Suprapubic skin (tissue), 4 donors: Measurements from ENCODE around the gene JMJD1C. TPM values are rescaled to one million over a fixed set of nuclear protein-coding genes. Genes with fewer than 3 reads are reported as not detected.

Experiments used
- DNase-seq, 2 donors: peaks; one replicate each; pipeline ENCODE4 v3.0.0-alpha.2; 2019; ENCODE audit warnings: low spot score in 2 of 2
- H3K27ac ChIP-seq: fragments of 200-600 bp; sonication (generic); one replicate; pipeline ENCODE4 v1.5.1; 2019
- H3K27me3 ChIP-seq: fragments of 200-600 bp; sonication (generic); one replicate; pipeline ENCODE4 v1.5.1; 2019
- H3K36me3 ChIP-seq: fragments of 200-600 bp; sonication (generic); one replicate; pipeline ENCODE4 v1.5.1; 2019
- H3K4me1 ChIP-seq: fragments of 200-600 bp; sonication (generic); one replicate; pipeline ENCODE4 v1.5.1; 2019
- H3K4me3 ChIP-seq: fragments of 200-600 bp; sonication (generic); one replicate; pipeline ENCODE4 v1.5.1; 2019; ENCODE audit warnings: mild to moderate bottlenecking
- H3K9me3 ChIP-seq: fragments of 200-600 bp; sonication (generic); one replicate; pipeline ENCODE4 v1.5.1; 2019
- EP300 ChIP-seq: sonication (generic); formaldehyde crosslinking; IDR thresholded peaks from one replicate; pipeline ENCODE4 v1.6.1; 2017; ENCODE audit warnings: antibody characterized with exemption
- POLR2A ChIP-seq, 2 donors: fragments of 450-650 bp; IDR thresholded peaks; one replicate each; pipeline ENCODE4 v1.6.1; 2017; ENCODE audit warnings: antibody characterized with exemption in 2 of 2, mild to moderate bottlenecking in 2 of 2, moderate library complexity in 2 of 2
- POLR2AphosphoS5 ChIP-seq, 3 donors: sonication (generic); formaldehyde crosslinking; IDR thresholded peaks; one replicate each; pipeline ENCODE4 v1.6.1; 2017; ENCODE audit warnings: antibody characterized with exemption in 3 of 3
- WGBS: methylation state at CpG from one replicate; pipeline ENCODE4 v1.1.5; 2018; 5-methylcytosine and 5-hydroxymethylcytosine counted together
- total RNA-seq, 4 donors: library from RNA; depleted of rRNA; stranded (reverse); fragments of >200 nt; gene quantifications; one replicate each; pipeline ENCODE4 v1.1.0, GENCODE V29; 2016
- TF ChIP-seq, protein P1 (sequence below), 2 donors: fragments of 200-600 bp in 1 of 2; fragments of 450-650 bp in 1 of 2; sonication (generic) in 1 of 2; IDR thresholded peaks; one replicate each; pipeline ENCODE4 v1.5.1; 2016 to 2019; ENCODE audit warnings: antibody characterized with exemption in 2 of 2, mild to moderate bottlenecking in 1 of 2, moderate library complexity in 1 of 2

Gene JMJD1C
- total RNA-seq, 4 donors from 2014 or later: 78.6 to 127 (median 97.5) TPM

DNA sequence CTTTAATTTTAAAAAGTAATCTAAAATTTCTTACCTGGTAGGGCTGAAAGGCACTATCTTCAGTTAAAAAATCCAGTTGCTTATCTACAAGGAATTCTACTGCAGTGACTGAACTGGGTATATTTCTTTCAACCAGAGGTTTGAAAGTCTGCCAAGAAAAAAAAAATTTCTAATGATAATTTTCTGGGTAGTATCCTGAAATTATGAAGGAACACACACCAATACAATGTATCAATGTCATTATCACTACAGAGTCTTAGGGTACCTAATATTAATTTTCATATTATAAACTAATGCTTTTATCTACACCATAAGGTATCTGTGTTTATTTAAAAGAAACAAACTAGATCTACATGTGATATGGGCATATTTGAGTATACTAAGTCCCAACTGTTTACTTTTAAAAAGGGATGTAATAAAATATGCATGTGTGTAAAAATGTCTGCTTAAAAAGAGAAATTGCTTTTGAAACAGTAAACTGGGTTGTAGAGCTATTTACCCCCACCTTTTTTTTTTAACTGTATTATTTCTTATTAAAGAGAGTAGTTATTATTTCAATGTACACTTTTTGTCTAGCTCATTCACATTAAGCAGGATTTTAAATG is 201.1 kb downstream of the JMJD1C start:
- no peak for TF ChIP-seq EP300
- no peak for TF ChIP-seq POLR2AphosphoS5 (IDR thresholded peaks at IDR 0.05)
- no peak for TF ChIP-seq POLR2A (IDR thresholded peaks at IDR 0.05)
- TF ChIP-seq, protein P1, sequence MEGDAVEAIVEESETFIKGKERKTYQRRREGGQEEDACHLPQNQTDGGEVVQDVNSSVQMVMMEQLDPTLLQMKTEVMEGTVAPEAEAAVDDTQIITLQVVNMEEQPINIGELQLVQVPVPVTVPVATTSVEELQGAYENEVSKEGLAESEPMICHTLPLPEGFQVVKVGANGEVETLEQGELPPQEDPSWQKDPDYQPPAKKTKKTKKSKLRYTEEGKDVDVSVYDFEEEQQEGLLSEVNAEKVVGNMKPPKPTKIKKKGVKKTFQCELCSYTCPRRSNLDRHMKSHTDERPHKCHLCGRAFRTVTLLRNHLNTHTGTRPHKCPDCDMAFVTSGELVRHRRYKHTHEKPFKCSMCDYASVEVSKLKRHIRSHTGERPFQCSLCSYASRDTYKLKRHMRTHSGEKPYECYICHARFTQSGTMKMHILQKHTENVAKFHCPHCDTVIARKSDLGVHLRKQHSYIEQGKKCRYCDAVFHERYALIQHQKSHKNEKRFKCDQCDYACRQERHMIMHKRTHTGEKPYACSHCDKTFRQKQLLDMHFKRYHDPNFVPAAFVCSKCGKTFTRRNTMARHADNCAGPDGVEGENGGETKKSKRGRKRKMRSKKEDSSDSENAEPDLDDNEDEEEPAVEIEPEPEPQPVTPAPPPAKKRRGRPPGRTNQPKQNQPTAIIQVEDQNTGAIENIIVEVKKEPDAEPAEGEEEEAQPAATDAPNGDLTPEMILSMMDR (IDR thresholded peaks at IDR 0.05): no peak
- H3K27ac ChIP-seq: peak overlapping the region; percentile 92
- no peaks in the 10 kb centered on the region for H3K9me3 ChIP-seq
- no peaks in the 10 kb centered on the region for H3K27me3 ChIP-seq
- H3K36me3 ChIP-seq: no peaks in the 10 kb centered on the region
- DNase-seq: no peak
- H3K4me1 ChIP-seq: peaks cover 61% of the 10 kb centered on the region
- H3K4me3 ChIP-seq: peak overlapping the region; percentile 51

DNA sequence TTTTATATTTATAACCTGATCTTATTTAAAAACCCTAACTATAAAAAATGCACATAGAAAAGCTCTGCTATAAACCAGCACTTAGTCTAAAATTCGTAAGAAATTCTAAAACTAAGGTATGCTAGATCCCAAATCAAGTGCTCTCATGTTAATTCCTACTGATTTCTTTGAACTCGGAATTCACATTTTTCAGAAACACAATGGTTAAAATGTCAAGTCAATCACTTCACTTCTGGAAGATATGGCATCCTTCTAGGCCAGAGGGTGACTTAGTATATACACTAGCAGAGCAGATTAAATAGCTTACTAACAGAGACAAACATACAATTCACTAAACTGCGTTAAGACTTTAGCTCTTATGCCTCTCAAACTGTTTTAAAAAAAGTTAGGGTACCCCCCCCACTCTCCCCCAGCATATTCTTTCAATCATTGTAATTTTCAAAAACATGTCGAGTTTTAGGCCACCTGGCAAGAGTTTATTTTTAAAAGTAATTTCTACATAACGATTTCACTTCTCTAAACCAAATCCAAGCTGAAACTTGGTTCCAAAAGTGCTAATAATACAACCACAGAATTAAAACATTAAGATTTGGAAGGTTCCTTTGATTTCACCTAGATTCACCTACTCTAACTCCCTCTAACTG is 203.2 kb downstream of the JMJD1C start:
- H3K4me1 ChIP-seq: peaks cover 74% of the 10 kb centered on the region

GRCh38 chr10:63261496-63261895 is 204.3 kb downstream of the JMJD1C start:
- H3K36me3 ChIP-seq: no peaks in the 10 kb centered on the region
- H3K4me3 ChIP-seq: no peak overlapping the region
- no peak overlapping the region for H3K27ac ChIP-seq
- TF ChIP-seq POLR2A (IDR thresholded peaks at IDR 0.05) (no peak), POLR2AphosphoS5 (IDR thresholded peaks at IDR 0.05) (no peak), EP300 (no peak)
- TF ChIP-seq, protein P1 (IDR thresholded peaks at IDR 0.05): no peak
- no peak for DNase-seq
- peaks cover 84% of the 10 kb centered on the region for H3K4me1 ChIP-seq
- H3K9me3 ChIP-seq: no peaks in the 10 kb centered on the region
- 84% methylated on average over 3 of the region's 3 CpGs for WGBS
- H3K27me3 ChIP-seq: no peaks in the 10 kb centered on the region

More for the DNA sequence above, 203.2 kb downstream of the JMJD1C start:
- 69% methylated on average over 5 of the region's 5 CpGs for WGBS
- Histone ChIP-seq H3K27me3 (no peaks in the 10 kb centered on the region), H3K9me3 (no peaks in the 10 kb centered on the region), H3K36me3 (no peaks in the 10 kb centered on the region), H3K4me3 (no peak overlapping the region), H3K27ac (peak overlapping the region; percentile 14)
- DNase-seq: no peak
- TF ChIP-seq EP300: no peak
- TF ChIP-seq, protein P1 (IDR thresholded peaks at IDR 0.05): no peak
- no peak for TF ChIP-seq POLR2AphosphoS5 (IDR thresholded peaks at IDR 0.05)
- no peak for TF ChIP-seq POLR2A (IDR thresholded peaks at IDR 0.05)

- H3K36me3 ChIP-seq: no peaks in the 10 kb centered on the region
- H3K4me3 ChIP-seq: no peak overlapping the region
- H3K9me3 ChIP-seq: no peaks in the 10 kb centered on the region
- DNase-seq: no peak
- no peak overlapping the region for H3K27ac ChIP-seq
- H3K4me1 ChIP-seq: peaks cover 86% of the 10 kb centered on the region
- TF ChIP-seq POLR2AphosphoS5 (IDR thresholded peaks at IDR 0.05): no peak
- no peak for TF ChIP-seq EP300
- TF ChIP-seq, protein P1 (IDR thresholded peaks at IDR 0.05): no peak
- no peak for TF ChIP-seq POLR2A (IDR thresholded peaks at IDR 0.05)
- no peaks in the 10 kb centered on the region for H3K27me3 ChIP-seq
- WGBS: 75% methylated on average over 3 of the region's 3 CpGs
Measured at GRCh38 chr10:63260860-63261251, 204.9 kb downstream of the JMJD1C start.

DNA sequence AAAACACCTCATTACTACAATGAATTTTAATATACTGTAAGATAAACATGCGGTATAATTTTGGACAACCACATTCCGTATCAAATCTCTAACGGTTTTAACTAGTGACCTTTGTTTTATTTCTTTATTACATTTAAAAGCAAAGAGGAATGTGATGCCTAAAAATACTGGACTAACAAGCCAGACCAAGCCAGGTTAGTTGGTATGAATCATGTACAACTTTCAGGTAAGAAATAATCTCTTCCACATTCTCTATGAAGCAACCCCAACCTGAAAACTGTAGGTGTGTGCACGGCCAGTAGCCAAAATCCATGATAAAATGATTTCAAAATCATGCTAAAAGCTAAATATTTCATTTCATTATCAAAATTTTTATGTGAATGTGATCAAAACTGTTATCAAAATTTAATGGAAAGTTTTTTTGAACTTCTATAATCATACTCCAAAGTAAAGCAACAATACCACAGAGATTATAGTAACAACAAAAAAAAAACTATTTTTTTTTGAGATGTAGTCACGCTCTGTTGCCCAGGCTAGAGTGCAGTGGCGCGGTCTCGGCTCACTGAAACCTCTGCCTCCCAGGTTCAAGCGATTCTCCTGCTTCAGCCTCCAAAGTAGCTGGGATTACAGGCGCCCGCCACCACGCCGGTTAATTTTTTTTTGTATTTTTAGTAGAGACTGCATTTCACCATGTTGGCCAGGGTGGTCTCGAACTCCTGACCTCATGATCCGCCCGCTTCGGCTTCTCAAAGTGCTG is 205.5 kb downstream of the JMJD1C start:
- 93% methylated on average over 17 of the region's 17 CpGs for WGBS
- no peak overlapping the region for H3K27ac ChIP-seq
- TF ChIP-seq POLR2AphosphoS5 (IDR thresholded peaks at IDR 0.05): no peak
- TF ChIP-seq EP300: no peak
- TF ChIP-seq POLR2A (IDR thresholded peaks at IDR 0.05): no peak
- TF ChIP-seq, protein P1 (IDR thresholded peaks at IDR 0.05): no peak
- no peaks in the 10 kb centered on the region for H3K27me3 ChIP-seq
- no peak overlapping the region for H3K4me3 ChIP-seq
- H3K9me3 ChIP-seq: no peaks in the 10 kb centered on the region
- peaks cover 88% of the 10 kb centered on the region for H3K4me1 ChIP-seq
- no peaks in the 10 kb centered on the region for H3K36me3 ChIP-seq
- no peak for DNase-seq
